ENCODE measurements around the gene PLCD3.

PLCD3 gene

DNA sequence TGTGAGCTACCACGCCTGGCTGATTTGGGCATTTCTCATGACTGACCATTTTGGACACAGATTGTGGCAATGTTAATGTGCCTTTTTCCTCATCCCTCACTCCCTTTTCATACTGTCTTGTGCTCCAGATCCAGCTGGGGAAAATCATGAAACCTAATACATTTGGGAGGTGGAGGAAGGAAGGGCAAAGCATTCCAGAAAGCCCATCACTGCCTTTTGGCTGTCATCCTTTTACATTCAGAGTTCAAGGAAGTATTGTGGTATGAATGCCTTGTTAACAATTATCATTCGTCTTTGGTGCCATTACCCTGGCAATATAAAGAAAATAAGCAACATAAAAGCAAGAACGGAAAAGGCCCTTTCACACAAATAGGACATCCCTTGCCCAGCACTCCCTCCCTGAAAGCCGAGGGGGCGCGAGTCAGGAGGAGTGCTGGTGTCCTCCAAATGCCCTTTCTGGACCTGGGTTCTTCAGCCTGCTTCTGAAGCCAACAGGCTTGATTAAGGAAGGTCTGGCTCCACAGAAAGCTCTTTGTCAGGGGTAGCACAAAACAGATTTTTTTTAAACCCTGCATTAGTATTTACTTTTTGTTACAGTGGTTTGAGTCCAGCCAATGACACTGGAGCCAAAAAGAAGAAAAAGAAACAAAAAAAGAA, 51.1 kb downstream of the PLCD3 start:
- TF ChIP-seq, protein P1, sequence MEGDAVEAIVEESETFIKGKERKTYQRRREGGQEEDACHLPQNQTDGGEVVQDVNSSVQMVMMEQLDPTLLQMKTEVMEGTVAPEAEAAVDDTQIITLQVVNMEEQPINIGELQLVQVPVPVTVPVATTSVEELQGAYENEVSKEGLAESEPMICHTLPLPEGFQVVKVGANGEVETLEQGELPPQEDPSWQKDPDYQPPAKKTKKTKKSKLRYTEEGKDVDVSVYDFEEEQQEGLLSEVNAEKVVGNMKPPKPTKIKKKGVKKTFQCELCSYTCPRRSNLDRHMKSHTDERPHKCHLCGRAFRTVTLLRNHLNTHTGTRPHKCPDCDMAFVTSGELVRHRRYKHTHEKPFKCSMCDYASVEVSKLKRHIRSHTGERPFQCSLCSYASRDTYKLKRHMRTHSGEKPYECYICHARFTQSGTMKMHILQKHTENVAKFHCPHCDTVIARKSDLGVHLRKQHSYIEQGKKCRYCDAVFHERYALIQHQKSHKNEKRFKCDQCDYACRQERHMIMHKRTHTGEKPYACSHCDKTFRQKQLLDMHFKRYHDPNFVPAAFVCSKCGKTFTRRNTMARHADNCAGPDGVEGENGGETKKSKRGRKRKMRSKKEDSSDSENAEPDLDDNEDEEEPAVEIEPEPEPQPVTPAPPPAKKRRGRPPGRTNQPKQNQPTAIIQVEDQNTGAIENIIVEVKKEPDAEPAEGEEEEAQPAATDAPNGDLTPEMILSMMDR (IDR thresholded peaks at IDR 0.05; ENCODE audit: borderline replicate concordance, insufficient read depth, low read depth, low read length): no peak
- no peak overlapping the region for H3K4me3 ChIP-seq (ENCODE audit: low read depth, low read length)

DNA sequence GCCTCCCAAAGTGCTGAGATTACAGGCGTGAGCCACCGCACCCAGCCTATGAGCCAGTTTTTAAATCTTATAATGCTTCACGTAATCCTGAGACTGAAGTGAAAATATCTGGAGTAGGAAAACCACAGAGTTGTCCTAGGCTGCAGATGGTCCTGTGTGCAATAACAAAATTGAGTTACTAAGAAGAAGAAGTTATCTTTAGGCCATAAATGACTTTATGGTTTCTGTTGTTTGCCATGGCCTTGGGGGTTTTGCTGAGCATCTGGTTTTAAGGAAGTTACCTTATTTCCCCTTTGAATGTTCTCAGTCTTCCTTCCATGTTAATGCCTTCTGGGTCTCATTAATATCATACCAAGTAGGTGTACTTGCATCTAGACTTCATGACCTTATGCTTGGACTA, 54.7 kb downstream of the PLCD3 start:
- TF ChIP-seq, protein P1 (IDR thresholded peaks at IDR 0.05; ENCODE audit: borderline replicate concordance, insufficient read depth, low read depth, low read length): no peak

DNA sequence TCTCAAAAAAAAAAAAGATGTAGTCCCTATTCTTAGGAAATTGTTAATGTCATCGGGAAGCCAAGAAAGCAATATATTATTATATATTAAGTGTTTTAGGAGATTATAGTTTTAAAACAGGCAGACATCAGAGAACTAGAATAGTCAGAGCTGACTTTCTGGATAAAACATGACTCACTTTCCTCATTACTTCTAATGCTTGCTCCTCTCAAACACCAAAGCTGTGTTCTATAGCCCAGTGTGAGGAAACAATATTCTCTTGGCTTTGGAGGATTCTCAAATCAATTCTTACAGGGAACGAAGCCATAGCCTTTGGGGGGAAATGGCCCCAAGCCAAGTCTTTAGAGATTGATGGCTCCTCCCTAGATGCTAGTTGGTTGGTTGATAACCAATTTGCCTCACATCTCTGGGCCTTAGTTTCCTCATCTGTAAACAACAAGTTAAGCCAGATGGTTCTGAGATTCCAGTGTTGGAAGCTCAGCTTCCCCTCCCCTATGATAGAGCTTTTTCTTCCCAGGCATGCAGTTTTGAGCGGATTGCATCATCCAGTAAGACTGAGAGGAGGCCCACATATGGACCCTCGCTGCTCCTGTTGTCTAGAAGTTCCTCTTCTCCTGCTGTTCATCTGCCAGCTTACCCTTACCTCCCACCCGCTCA, 58.8 kb downstream of the PLCD3 start:
- no peak overlapping the region for H3K4me3 ChIP-seq (ENCODE audit: low read depth, low read length)
- TF ChIP-seq, protein P1 (IDR thresholded peaks at IDR 0.05; ENCODE audit: borderline replicate concordance, insufficient read depth, low read depth, low read length): no peak

More for the DNA sequence above, 54.7 kb downstream of the PLCD3 start:
- H3K4me3 ChIP-seq (ENCODE audit: low read depth, low read length): no peak overlapping the region

DNA sequence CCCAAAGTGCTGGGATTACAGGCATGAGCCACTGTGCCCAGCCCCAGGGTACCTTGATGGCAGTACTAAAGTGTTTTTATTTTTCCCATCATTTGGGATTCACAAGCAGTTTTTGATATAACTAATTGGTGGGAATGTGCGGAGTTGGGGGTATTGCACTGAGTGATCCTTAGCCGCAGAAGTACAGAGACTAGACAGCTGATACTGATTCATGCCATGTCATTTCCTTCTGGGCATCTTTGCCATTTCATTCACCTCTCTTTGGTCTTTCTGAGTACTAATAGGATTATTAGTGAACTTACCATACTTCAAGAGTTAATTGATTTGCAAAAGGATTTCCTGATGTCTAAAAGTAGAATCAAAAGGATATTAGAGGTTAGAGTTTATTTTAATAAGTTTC, 61.5 kb downstream of the PLCD3 start:
- H3K4me3 ChIP-seq (ENCODE audit: low read depth, low read length): no peak overlapping the region
- TF ChIP-seq, protein P1 (IDR thresholded peaks at IDR 0.05; ENCODE audit: borderline replicate concordance, insufficient read depth, low read depth, low read length): no peak

DNA sequence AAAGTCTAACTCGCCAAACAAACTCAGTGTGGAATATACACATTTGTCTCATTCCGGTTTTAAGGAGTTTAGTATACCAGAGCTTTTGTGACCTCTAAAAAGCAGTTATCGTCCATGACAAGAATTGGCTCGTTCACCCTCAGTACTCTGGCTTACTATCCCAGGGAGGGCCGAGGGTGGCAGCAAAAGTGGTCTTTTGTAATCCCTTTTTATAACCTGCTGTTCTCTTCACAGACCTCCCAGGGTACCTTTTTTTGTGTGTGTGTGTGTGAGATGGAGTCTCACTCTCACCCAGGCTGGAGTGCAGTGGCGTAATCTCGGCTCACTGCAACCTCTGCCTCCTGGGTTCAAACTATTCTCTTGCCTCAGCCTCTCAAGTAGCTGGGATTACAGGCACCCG, 62.3 kb downstream of the PLCD3 start:
- no peak overlapping the region for H3K4me3 ChIP-seq (ENCODE audit: low read depth, low read length)
- TF ChIP-seq, protein P1 (IDR thresholded peaks at IDR 0.05; ENCODE audit: borderline replicate concordance, insufficient read depth, low read depth, low read length): no peak

DNA sequence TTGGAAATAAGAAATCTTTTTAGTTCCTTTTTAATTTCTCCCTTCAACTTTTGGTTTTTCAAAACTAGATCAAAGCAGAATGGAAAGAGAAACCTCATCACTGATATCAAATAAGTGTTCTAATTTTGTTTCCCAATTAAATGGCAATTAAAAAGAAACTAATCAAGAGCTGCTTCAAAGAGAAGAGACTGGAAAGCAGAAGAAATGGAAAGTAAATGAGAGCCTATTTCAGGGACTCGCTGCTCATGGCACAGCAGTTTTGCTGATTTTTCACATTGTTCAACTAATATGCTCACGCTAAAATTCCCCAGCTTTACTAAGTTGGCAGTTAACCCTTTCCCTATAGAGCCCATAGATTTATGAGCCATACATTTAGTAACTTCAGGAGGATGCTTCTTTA, 64.7 kb downstream of the PLCD3 start:
- TF ChIP-seq, protein P1 (IDR thresholded peaks at IDR 0.05; ENCODE audit: borderline replicate concordance, insufficient read depth, low read depth, low read length): no peak

DNA sequence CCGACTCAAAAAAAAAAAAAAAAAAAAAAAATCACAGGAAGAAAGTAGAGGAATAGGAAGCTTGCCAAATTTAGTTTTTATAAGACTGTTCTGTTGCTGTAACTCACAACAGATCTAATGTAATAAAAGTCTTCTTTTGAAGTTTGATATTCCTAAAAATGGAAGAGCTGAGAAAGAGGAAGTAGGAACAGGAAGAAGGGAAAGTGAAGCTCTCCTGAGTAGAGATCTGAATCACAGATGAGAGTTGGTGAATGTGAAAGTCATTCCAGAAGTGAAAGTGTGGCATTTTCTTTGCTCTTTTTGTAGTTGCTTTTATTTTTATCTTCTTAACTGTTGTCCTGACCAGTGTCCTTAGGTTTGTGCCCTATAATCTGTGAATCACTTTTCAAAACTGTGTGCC, 69.1 kb downstream of the PLCD3 start:
- TF ChIP-seq, protein P1 (IDR thresholded peaks at IDR 0.05; ENCODE audit: borderline replicate concordance, insufficient read depth, low read depth, low read length): no peak
- no peak overlapping the region for H3K4me3 ChIP-seq (ENCODE audit: low read depth, low read length)

More for the DNA sequence above, 64.7 kb downstream of the PLCD3 start:
- H3K4me3 ChIP-seq (ENCODE audit: low read depth, low read length): no peak overlapping the region

Data from GM12875 (cell line).